Activated CD8-positive, alpha-beta memory T cell treated with anti-CD3 and anti-CD28 coated beads, Interleukin-2, amount 50 U/mL, for 4 hours (primary cell): ENCODE measurements around the gene MYZAP.

Experiments used
- DNase-seq: peaks from one replicate; pipeline ENCODE4 v3.0.0-alpha.2; 2020

Gene MYZAP, protein sequence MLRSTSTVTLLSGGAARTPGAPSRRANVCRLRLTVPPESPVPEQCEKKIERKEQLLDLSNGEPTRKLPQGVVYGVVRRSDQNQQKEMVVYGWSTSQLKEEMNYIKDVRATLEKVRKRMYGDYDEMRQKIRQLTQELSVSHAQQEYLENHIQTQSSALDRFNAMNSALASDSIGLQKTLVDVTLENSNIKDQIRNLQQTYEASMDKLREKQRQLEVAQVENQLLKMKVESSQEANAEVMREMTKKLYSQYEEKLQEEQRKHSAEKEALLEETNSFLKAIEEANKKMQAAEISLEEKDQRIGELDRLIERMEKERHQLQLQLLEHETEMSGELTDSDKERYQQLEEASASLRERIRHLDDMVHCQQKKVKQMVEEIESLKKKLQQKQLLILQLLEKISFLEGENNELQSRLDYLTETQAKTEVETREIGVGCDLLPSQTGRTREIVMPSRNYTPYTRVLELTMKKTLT

DNA sequence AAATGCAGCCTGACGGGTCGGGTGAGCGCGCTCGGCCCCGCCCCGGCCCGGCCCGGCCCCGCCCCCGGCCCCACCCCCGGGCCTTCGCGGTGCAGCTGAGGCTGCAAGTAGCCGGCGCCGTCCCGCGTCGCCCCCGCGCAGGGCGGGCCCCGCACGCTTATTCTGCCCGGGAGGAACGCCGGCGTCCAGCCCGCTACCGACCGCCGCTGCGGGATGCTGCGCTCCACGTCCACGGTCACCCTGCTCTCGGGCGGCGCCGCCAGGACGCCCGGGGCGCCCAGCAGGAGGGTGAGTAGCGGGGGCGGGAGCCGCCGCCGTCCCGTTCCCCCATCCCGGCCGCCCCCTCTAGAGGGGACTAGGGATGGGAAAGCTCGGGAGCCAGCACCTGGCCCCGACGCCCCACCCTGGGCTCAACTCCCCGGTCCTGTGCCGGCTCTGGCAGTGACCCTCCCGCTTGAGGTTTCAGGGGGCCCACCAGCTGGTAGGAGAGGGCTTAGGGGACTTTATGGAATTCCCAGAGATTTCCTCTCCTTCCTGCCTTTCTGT, at the start of gene MYZAP:
Gene MYZAP, plus strand, starts transcription at position 83 of the 546 bp plus-strand sequence. Its CDS starts 131 bp downstream, at position 214.
- no peak for DNase-seq

DNA sequence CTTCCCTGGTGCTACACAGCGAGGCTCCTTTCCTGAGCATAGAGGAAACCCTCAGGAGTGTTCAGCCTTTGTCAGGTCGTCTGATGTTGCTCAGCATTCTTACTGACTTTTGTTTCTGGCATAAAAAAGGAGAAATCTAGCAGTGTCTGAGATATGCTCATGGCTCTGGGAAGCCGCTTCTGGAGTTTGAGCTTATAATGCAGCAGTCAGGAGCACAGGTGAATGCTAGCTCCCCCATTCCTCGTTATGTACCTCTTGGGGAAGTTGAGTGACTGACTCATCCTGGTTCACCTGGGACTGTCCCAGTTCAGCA, 49.2 kb upstream of the MYZAP start:
- DNase-seq = no peak

DNA sequence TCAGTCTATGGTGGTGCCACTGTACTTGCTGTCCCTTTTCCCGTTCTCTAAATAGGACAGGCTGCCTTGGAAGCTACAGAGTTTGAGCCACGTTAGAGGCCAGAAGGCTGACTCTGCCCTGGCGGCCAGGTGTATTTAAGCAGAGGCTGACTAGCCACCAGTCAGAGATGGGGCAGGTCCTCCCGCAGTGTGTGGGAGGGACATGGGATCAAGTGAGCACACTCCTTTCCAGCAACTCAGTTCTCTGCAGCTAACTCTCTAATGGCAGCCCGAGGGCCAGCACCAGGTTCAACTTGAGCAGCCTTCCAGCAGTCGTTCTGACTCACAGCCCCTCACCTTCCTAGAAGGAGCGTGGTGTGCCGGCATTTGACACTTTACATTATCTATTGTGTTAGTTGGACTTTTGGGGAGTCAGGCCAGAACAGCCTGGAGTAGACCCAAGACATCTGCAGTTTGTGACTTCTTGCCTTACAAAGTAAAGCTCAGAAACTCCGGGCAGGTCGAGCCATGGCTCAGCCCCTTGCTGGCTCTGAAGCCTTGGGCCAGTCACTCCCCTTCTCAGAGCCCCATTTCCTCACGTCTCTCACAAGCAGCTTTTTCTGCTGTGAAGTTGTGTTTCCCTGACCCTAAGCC, 46.7 kb upstream of the MYZAP start:
- DNase-seq = no peak

DNA sequence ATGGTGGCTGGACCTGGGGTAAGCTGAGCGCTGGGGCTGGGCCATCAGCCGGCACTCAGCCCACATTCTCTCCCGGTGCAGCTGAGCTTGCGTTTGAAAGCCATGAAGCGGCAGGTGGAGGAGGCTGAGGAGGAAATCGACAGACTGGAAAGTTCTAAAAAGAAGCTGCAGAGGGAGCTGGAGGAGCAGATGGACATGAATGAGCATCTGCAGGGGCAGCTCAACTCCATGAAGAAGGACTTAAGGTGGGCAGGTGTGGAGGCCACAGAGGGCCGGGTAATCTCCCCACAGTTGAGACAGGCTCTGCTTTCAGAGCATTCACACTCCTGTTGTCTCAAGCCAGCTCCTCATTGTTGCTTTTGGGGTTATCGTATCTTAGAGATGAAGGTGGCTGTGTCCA, 45.7 kb upstream of the MYZAP start:
- no peak for DNase-seq

DNA sequence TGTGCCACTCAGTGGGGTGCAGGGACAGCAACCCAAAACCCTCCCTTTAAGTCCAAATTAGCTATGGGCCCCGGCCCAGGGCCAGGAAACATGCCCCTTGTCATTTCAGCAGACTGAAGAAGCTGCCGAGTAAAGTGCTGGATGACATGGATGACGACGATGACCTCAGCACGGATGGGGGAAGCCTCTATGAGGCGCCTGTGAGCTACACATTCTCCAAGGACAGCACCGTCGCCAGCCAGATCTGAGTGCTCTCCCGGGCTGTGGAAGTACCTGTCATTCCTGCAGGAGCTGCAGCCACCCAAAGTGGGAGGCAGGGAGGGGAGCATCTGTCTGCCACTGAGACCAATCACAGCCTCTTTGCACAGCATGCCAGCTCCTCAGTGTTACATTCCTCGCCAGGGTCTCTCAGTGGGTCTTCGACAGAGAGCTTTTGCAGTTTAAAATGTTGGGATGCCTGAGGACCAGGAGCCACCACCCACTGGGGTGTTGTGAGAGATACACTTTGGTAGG, 44.4 kb upstream of the MYZAP start:
- no peak for DNase-seq

DNA sequence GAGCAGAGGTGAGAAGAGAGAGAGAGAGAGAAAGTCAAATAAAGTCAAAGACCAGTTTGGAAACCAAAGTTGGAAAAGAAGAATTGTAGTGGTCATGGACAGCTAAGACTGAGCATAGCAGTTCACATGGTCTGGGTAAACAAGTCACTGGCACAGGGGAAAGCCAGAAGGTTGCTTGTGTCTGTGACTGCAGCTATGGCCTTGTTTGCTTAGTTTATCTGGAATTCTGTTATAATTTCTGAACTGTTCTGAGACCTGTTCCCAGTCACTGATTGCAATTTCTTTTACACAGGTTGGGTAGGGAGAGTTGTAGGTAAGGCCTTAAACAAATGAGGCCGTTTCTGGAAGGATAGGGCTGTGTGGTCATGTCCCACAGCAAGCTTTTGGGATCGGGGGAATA, 43.4 kb upstream of the MYZAP start:
- DNase-seq = no peak

DNA sequence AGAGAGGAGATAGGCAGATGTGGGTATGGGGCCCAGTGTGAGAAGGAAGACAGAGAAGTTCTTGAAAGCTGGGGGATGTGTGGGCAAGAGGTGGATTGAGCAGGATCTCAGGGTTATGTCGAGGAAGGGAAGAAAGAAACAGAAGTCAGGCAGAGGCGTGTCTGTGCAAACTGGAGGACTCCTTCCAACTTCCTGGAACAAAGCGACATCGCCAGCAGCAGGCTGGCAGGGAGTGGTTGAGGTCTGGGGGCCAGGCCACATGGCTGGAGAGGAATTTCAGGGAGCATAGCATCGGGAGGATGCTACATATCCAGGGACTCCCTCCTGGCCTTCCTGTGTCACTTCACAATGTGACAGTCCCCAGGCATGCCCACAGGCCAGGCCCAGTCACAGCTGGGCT, 42.9 kb upstream of the MYZAP start:
- no peak for DNase-seq

DNA sequence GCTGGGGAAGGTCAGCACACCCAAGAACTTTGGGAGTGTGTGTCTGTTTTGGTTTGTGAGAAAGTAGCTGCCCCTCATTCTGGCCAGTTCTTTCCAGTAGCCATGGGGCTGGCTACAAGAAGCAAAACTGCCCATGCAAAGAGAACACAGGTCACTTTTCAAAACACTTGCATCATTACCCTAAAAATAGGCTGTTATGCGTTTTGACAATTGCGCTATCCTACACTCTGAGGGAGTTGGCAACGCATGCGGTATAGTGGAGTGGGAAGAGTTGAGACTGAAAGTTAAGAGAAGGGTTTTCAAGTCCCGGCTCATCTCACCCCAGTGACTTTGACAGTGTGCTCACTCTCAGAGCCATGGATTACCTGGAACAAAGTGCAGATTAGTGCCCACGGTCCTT, 41.8 kb upstream of the MYZAP start:
- DNase-seq = no peak

DNA sequence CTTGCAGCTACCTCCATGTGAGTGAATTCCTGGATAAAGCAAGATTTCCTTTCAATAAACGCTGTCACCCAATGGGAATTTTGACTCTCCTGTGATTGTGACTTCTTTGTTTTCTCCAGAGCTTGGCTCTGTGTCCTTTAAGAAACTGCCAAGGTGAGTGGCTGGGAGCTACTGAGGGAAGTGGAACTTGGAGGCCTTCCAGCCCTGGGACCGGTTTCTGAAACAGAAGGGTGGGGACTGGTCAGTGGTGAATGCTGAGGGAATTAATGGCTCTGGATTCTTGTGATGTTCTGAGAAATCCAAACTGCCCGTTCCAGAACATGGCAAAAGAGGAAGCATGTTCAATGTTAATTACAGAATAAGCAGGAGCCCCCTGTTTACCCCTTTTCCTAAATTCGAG, 41.1 kb upstream of the MYZAP start:
- no peak for DNase-seq

DNA sequence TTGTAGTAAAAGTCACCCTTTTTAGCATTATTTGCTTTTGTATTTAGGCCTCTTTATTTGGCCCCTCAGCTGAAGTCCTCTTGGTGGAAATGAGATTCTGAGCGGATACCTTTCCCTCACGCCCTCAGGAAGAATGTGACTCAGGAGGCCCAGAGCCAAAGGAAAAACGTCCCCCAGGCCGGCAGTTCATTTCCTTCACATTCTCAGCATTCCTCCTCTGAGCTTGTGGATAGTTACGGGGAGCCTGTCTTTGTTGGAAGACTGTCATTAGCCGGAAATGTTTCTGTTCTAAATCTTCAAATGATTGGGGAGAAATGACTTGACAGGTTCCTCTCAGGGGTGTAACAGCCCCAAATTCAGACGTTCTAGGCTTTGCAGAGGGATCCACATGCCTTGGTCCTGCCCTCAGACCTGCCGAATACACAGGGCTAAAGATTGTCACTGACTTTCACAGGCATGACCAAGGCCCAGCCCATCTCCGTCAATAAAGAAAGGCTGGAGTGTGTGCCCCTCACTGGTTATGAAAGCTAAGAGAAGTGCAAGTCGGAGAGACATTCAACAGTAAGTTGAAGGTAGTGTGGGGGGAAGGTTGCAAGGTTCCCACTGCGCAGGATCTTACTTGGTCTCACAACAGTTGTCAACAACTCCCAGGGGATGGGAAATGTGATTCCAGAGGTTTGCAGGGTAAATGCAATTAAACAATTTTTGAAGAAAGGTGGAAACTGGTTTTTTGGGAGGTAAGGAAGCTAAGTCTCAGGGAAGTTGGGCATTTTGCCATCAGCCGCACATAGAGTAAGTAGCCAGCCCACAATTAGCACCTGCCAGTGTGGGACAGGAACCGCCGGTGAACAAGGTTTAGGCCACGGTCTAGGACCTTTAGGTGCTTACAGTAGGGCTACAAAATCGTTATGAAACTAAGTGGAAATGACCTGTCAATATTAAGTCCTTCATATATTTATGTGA, 39.7 kb upstream of the MYZAP start:
- no peak for DNase-seq

DNA sequence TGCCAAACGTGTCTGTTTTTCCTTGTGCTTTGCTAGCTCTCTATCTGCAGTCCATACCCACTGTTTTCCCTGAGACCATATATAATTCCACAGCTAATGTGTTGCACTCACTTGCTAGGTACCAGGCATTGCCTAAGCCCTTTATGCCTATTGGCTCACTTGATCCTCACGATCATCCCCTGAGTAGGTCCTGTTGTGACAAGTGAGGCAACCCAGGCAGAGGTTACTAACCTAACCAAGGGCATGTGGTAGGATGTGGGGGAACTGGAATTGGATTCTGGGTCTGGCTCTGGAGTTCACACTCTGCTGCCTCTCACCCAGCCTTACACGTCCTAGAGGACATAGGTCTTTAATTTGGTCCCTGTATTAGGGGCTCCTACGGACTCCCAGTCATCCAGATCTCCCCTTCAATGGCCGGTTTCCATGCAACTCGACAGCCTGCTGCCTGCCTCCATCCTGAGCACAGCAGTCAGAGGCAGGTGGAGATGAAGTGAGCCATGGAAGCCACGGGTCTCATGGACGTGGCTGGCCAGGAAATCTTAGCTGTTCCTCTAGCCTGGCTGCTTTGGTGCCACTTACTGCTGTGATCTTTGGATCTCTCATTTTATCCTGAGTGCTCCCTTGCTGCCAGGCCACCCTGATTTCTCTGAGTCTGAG, 38.9 kb upstream of the MYZAP start:
- no peak for DNase-seq

DNA sequence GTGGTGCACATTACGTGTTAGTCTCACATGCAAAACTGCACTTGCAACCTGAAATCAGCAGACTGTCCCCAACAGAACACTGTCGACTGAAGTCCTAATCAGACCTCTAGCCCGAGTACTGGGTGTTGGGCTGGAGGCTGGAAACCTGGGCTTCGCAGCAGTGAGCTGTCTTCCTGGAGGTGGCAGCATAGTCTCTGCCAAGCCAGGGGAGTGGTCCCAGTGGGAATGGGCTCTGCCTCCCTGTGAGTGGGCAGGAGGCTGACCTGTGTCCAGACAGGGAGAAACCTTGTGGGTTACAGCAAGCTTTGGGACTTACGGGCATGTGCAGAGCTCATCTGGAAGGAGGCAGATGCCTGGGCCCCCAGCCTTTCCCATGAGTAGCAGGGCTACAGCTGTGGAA, 38.2 kb upstream of the MYZAP start:
- DNase-seq = no peak

DNA sequence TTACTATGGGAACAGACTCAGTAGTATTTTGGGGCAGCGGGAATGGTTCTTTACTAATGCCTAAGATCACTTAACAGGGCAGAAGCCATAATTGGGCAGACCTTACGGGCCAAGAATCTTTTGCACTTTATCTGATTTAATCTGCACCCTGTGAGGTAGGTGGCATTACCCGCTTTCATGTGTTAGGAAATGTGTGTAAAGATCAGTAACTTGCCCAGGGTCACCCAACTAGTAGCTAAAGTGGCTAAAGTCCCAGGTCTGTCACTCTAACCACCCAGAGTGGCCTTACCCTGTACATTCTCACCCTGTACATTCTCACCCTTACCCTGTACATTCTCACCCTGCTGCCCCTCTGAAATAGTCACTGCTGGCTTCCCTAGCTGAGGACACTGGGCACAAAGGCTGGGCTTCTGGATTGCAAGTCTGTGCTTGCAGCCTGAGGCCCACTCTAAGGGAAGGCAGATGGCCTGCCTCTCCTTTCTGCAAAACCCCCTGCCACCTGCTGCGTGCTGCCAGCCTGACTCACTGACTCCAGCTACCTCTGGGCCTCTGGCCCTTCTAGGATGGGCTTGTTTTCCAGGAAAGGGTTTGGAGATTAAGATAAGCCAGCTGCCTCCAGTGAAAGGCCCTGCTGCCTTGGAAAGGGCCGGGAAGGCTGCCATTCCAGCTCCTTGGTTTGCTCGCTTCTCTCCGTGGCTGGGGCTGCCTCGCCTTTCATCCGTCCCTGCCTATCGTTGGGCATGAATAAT, 37.5 kb upstream of the MYZAP start:
- no peak for DNase-seq

DNA sequence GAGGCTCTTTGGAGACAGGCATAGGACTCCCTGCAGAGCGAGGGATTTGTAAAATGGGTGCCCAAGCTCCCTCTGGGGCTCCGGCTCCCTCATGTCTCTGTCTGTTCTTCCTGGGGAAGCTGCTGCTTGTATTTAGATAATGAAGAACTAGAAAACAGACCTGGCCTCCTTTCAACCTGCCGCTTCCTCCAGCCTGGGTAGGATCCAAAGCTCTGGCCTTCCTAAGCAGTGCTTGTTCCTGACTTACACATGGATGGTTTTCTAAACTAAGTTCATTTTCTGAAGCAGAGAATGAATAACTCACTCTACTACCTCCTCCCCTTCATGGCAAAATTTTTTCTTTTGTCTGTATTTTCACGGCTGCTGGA, 36.9 kb upstream of the MYZAP start:
- DNase-seq = no peak

DNA sequence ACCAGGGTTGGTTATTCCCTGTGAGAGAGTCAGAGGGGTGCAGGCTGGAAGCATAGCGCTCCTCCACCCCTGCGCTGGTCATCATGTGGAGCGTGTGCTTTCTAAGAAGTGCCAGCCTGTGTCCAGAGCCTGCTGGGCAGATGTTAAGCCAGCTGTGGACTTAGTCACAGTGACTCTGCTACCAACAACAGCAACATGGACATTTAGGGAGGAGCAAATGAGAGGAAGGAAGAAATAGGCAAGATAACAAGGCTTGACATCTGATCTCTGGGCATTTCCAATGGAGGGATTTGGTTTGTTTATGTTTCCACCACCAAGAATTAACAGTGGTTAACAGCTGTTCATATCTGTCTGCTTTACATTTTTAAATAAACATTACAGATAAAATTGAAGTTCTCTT, 36.4 kb upstream of the MYZAP start:
- no peak for DNase-seq

DNA sequence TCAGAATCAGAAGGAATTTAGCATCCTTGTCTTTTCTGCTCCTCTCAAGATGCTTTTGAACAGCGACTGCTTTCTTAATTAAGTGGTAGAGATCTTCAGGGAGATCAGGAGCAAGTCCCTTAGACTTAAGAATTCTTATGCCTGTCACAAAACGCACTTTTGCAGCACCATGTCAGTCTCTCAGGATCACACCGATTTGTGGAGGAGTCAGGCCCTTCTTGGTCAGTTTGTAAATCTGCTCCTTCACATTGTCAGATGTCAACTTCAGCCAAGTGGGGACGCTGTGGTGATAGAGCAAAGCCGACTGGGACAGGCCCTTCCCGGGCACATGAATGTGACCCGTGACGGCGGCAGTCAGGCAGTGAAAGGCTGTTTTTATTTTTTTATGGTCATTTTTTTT, 35.7 kb upstream of the MYZAP start:
- DNase-seq = no peak

DNA sequence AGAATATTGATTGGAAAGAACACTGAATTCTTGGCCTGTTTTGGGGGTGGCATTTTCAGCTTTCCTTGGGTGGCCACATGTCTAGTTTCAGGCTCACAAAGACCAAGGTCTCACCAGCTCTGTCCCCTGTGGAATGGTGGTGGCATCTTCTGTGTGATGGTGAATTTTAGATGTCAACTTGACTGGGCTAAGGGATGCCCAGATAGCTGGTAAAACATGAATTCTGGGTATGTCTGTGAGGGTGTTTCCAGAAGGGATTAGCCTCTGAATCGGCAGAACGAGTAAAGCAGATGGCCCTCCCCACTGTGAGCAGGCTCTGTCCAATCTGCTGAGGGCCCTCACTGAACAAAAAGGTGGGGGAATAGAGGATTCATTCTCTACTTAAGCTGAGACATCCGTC, 34.4 kb upstream of the MYZAP start:
- DNase-seq = no peak

DNA sequence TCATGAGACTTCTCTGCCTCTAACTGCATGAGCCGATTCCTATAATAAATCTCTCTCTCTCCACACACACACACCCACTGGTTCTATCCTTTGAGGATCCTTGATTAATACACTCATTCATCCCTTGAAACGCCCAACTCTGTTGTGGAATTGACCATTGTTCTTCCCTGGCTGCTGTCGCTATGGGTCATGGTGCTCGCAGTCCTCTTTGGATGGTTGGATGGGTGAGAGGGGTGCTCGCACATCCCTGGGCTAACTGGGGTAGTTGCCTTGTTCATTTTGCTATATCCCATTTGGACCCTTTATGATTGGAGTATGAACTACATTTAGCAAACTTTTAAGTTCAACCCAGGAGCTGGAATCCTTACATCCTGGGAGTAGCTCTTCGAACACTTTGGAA, 33.9 kb upstream of the MYZAP start:
- no peak for DNase-seq

DNA sequence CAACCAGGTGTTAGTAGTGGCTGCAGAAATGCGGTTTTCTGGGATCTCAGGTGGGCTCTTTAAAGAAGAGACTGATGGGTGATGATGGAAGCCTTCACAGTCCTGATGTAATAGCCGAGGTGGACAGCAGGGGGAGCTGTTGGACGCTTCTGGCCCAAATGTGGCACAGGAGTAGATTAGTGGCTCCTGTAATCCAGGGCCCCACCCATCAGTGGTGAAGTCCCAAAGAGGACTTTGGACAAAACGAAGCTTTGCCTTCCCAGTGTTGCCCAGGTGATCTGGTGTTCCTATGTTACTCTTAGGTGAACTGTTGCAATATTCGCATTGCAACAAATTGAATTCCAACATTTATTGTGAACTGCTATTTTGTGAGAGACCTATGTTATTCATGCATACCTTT, 31.8 kb upstream of the MYZAP start:
- peak; percentile 67 for DNase-seq

DNA sequence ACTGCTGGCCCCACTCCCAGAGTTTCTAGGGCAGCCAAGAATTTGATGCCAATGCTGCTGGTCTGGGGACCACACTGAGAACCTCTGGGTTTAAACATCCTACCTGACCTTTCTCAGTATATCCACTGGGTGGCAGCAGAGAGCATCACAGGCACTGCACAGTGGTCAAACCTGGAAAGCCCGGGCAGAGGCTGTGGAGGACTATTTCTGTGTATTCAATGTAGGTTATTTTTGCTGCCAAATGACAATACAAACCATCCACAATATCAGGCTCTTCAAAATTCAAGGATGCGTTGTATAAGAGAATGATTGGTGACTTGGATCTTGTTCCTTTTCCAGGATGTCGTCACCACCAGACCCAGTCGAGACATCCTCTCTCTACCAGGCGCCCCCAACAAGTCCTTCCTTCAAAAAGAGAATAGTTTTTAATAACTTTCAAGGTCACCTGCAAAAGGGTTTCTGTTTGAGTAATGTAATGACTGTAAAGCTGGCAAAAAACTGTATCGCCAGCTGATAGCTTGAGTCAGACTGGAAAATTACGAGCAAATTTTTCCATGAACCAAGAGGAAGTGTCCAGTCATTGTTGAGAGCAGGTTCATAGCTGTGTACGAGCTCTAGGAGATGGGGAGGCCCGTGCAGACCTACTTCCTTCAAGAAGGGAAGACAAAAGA, 30.5 kb upstream of the MYZAP start:
- peak; percentile 49 for DNase-seq

DNA sequence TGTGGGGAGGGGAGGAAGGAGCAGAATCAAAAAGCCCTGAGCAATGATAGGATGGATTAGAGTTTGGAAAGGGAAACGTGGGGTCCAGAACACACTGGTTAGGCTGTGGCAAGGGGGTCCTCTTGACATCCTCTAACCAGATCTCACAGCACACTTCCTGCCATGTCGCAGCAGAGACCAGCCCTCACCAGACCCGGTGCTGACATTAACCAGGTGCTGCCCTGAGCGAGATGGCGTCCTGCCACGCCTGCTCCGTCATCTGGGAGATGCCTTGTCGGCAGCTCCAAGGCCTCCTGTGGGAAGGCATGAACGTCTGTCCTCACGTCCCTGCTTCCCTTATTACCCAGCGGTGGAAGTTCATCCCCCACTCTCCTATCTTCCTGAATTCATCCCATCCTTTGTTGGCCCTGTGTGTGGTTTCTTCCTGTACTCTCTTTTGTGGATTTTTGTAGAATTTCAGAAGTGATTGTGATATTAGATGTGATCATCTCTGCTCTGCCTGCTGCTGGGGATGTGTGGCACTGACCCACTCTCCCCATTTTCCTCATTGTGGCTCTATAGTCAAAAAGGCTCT, 29.4 kb upstream of the MYZAP start:
- no peak for DNase-seq
